Testis (tissue), 3 donors: ENCODE data around the gene MINDY4. TPM values are rescaled to one million over a fixed set of nuclear protein-coding genes. Genes with fewer than 3 reads are reported as not detected.

ENCODE experiments used
- DNase-seq: peaks from one replicate; pipeline ENCODE4 v3.0.0-alpha.2; 2019
- H3K27ac ChIP-seq, 2 donors: fragments of 200-600 bp; sonication (generic); one replicate each; pipeline ENCODE4 v1.5.1; 2019
- H3K27me3 ChIP-seq: fragments of 200-600 bp; sonication (generic); one replicate; pipeline ENCODE4 v1.5.1; 2019
- H3K36me3 ChIP-seq: fragments of 200-600 bp; sonication (generic); one replicate; pipeline ENCODE4 v1.5.1; 2017; ENCODE audit warnings: low read depth; ENCODE audit errors: missing control alignments
- H3K4me1 ChIP-seq: fragments of 200-600 bp; sonication (generic); one replicate; pipeline ENCODE4 v1.5.1; 2019
- H3K4me3 ChIP-seq, 2 donors: fragments of 200-600 bp; sonication (generic); one replicate each; pipeline ENCODE4 v1.5.1; 2017 to 2019
- H3K9me3 ChIP-seq: fragments of 200-600 bp; sonication (generic); one replicate; pipeline ENCODE4 v1.5.1; 2017
- POLR2A ChIP-seq: fragments of 450-650 bp; IDR thresholded peaks from one replicate; pipeline ENCODE4 v1.6.1; 2017; ENCODE audit warnings: antibody characterized with exemption, mild to moderate bottlenecking, moderate library complexity
- WGBS, 2 donors: methylation state at CpG; one replicate each; pipeline ENCODE4 v1.1.5; 2018; 5-methylcytosine and 5-hydroxymethylcytosine counted together
- intact Hi-C: fragments of 100-400 bp; cut with DNase I; formaldehyde crosslinking; loops from one replicate; pipeline ENCODE4 v1.15.1; 2023; ENCODE audit warnings: low total_unique reads
- polyA plus RNA-seq: library from polyadenylated mRNA; stranded (reverse); fragments of 350-450 nt; fragmentation: Illumina TruSeq; extraction: RNeasy Lipid Tissue Mini Kit (QIAGEN cat#74804); gene quantifications from one replicate; pipeline ENCODE4 v1.2.3, GENCODE V29; 2014; ENCODE audit warnings: low read depth, low replicate concordance; ENCODE audit not compliant: insufficient read depth
- total RNA-seq, 2 donors: library from RNA; depleted of rRNA; stranded (reverse); fragments of >200 nt; gene quantifications; one replicate each; pipeline ENCODE4 v1.2.3, GENCODE V29; 2016
- TF ChIP-seq, protein P1 (sequence below), 3 experiments: fragments of 450-650 bp in 2 of 3; fragments of 200-600 bp in 1 of 3; sonication (generic) in 1 of 3; IDR thresholded peaks; one replicate each; pipeline ENCODE4 v1.5.1; 2016 to 2019; ENCODE audit warnings: antibody characterized with exemption in 3 of 3, mild to moderate bottlenecking in 2 of 3, moderate library complexity in 1 of 3

MINDY4 gene
- total and polyA plus RNA-seq, 3 donors from 2014 or later, result 25.3 to 51.7 (median 47.6) TPM

DNA sequence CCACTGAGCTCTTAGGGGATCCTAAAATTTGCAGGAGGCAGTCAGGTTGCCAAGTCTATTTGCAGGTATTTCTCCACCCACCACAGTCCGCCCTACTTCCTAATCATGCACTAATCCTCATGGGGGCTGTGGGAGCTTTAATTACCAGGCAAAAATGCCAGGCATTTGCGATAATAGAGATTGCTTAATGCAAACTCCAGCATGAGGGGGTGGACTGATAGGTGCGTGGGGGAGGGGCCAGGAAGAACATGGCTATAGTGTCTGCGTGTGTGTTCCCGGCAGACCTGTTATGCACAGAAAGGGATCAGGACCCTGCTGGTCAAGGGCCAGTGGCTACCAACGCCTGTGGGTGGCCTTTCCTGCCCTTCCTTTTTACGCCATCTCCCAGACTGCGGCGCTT lies 124.8 kb downstream of the MINDY4 start:
- WGBS, 2 donors, result 70 to 82% methylated on average over 9 of the region's 9 CpGs
- intact Hi-C loops, result no loop called here
- Histone ChIP-seq H3K4me3 (no peak overlapping the region), H3K36me3 (no peaks in the 10 kb centered on the region), H3K4me1 (peaks cover 47% of the 10 kb centered on the region), H3K27ac (no peak overlapping the region), H3K27me3 (no peaks in the 10 kb centered on the region), H3K9me3 (no peaks in the 10 kb centered on the region)
- DNase-seq, result no peak
- no peak for TF ChIP-seq POLR2A
- TF ChIP-seq, protein P1, sequence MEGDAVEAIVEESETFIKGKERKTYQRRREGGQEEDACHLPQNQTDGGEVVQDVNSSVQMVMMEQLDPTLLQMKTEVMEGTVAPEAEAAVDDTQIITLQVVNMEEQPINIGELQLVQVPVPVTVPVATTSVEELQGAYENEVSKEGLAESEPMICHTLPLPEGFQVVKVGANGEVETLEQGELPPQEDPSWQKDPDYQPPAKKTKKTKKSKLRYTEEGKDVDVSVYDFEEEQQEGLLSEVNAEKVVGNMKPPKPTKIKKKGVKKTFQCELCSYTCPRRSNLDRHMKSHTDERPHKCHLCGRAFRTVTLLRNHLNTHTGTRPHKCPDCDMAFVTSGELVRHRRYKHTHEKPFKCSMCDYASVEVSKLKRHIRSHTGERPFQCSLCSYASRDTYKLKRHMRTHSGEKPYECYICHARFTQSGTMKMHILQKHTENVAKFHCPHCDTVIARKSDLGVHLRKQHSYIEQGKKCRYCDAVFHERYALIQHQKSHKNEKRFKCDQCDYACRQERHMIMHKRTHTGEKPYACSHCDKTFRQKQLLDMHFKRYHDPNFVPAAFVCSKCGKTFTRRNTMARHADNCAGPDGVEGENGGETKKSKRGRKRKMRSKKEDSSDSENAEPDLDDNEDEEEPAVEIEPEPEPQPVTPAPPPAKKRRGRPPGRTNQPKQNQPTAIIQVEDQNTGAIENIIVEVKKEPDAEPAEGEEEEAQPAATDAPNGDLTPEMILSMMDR (IDR thresholded peaks at IDR 0.05), result no peak

DNA sequence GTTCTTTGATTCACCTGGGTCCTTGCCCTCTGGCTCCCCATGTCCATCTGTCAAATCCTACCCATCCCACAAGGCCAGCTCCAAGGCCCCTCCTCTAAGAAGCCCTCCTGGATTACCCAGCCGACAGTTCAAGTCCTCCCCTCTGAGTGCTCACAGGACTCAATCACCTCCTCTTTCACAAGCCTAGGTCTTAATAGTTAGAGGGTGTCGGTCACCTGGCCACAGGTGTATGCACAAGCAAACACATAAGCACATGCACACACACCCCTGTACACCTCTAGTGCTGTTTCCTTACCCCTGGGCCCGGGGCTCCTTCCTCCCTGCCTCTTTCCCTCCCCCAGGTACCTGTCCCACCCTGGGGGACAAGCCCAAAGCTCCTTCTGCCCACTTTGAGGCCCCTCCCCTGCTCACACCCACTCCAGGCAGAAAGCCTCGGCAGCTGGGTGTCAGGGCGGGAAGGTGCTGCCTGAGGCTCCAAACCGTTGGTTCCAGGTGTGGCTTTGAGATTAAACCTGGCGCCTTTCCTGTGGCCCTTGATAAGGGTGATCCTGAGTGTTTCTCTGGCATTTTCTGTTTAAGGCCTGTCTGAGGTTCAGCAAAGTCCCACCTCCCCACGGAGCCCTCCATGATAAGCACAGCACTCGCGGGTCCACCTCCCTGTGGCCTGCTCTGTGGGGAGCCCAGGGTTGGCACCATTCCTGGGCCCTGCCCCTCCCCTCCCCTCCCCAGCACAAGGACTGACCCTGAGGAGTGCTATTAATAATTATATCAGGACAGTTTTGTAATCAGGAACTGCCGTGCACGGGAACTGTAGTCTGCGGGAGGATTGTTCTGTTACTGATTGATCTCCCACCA lies 125.8 kb downstream of the MINDY4 start:
- peaks cover 47% of the 10 kb centered on the region for H3K4me1 ChIP-seq
- H3K27me3 ChIP-seq, result no peaks in the 10 kb centered on the region
- TF ChIP-seq, protein P1 (IDR thresholded peaks at IDR 0.05), result no peak
- TF ChIP-seq POLR2A, result no peak
- no peak overlapping the region for H3K4me3 ChIP-seq
- no peaks in the 10 kb centered on the region for H3K36me3 ChIP-seq
- intact Hi-C loops, result no loop called here
- 56 to 63% methylated on average over 13 of the region's 13 CpGs for WGBS, 2 donors
- peak; percentile 45 for DNase-seq
- H3K9me3 ChIP-seq, result no peaks in the 10 kb centered on the region
- H3K27ac ChIP-seq, result peak overlapping the region in 1 of 2 donors; percentile 42

DNA sequence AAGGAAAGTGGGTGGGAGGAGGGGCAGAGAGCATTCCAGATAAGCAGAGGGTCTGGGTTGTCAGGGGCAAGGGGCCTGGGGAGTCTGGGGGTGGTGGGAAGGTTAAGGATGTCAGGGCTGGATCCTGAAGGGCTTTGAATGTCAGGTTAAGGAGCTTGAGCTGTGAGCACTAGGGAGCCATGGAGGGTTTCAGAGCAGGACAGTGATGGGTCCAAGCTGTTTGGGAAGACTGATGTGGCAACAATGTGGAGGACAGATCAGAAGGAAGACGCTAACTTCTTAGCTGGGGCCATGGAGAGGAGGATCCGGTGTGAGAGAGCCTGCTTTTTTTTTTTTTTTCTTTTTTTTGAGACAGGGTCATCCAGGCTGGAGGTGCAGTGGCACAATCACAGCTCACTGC lies 126.6 kb downstream of the MINDY4 start:
- Histone ChIP-seq H3K36me3 (no peaks in the 10 kb centered on the region), H3K4me3 (no peak overlapping the region), H3K4me1 (peaks cover 47% of the 10 kb centered on the region), H3K27ac (peak overlapping the region; percentile 11 to 42), H3K27me3 (no peaks in the 10 kb centered on the region), H3K9me3 (no peaks in the 10 kb centered on the region)
- no peak for DNase-seq
- 77 to 87% methylated on average over 2 of the region's 2 CpGs for WGBS, 2 donors
- TF ChIP-seq POLR2A, result no peak
- TF ChIP-seq, protein P1 (IDR thresholded peaks at IDR 0.05), result no peak
- intact Hi-C loops, result no loop called here

DNA sequence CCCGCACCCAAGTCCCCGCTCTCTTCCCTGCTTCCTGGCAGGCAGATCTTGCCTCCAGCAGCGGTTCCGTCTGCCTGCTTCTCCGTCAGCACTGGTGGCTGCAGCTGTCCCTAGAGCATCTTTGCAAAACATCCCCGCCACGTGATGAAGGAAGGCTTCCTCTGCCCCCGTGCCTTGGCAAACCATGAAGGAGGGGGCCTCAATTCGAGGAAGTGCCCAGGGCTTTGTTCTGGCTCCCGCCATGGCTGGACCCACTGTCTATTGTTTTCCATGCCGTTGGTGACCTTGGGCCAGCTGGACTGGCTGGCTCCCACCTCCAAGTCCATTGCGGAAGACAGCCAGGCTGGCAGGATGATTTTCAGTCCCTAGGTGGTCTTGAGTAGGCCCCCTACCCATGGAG lies 127.2 kb downstream of the MINDY4 start:
- no peak overlapping the region for H3K4me3 ChIP-seq
- WGBS, 2 donors, result 66 to 71% methylated on average over 12 of the region's 12 CpGs
- no peaks in the 10 kb centered on the region for H3K36me3 ChIP-seq
- peaks cover 42% of the 10 kb centered on the region for H3K4me1 ChIP-seq
- H3K27ac ChIP-seq, result peak overlapping the region in 1 of 2 donors; percentile 11
- H3K9me3 ChIP-seq, result no peaks in the 10 kb centered on the region
- DNase-seq, result peak; percentile 84
- TF ChIP-seq, protein P1 (IDR thresholded peaks at IDR 0.05), result no peak
- TF ChIP-seq POLR2A, result no peak
- no peaks in the 10 kb centered on the region for H3K27me3 ChIP-seq
- intact Hi-C loops, result no loop called here

DNA sequence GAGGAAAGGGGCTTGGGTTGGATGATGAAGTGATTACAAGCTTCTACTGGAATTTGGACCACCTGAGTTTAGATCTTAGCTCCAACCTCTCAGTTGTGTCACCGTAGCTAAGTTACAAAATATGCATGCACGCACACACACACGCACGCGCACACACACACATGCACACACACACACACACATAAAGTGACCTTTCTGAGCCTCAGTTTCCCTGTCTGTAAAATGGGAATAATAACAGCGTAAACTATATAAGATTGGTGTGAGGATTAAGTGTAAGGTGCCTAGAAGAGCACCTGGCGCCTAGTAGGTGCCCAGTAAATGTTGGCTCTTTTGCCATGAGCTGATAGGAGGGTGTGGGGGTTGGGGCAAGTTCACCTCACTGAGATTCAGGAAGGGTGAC lies 127.8 kb downstream of the MINDY4 start:
- Histone ChIP-seq H3K4me1 (peaks cover 36% of the 10 kb centered on the region), H3K27ac (no peak overlapping the region), H3K9me3 (no peaks in the 10 kb centered on the region), H3K36me3 (no peaks in the 10 kb centered on the region), H3K4me3 (no peak overlapping the region), H3K27me3 (no peaks in the 10 kb centered on the region)
- 96 to 97% methylated on average over 7 of the region's 7 CpGs for WGBS, 2 donors
- no peak for TF ChIP-seq POLR2A
- TF ChIP-seq, protein P1 (IDR thresholded peaks at IDR 0.05), result no peak
- intact Hi-C loops, result no loop called here
- DNase-seq, result no peak
